GM03348 (cell line): Measurements from ENCODE around the gene ZNF214.

ENCODE experiments used
- DNase-seq: peaks from one replicate; pipeline ENCODE4 v3.0.0; 2012; ENCODE audit warnings: low spot score

ZNF214 gene

GRCh38 chr11:7020183-7020917 is at the start of gene ZNF214, which contains the start of gene NLRP14:
Gene ZNF214, minus strand, starts transcription at chr11:7020346. Its CDS starts 17,511 bp downstream, at chr11:7002835.
Gene NLRP14, plus strand, starts transcription at chr11:7020479. Its CDS starts 18,108 bp downstream, at chr11:7038587.
- DNase-seq: peak; percentile 97

DNA sequence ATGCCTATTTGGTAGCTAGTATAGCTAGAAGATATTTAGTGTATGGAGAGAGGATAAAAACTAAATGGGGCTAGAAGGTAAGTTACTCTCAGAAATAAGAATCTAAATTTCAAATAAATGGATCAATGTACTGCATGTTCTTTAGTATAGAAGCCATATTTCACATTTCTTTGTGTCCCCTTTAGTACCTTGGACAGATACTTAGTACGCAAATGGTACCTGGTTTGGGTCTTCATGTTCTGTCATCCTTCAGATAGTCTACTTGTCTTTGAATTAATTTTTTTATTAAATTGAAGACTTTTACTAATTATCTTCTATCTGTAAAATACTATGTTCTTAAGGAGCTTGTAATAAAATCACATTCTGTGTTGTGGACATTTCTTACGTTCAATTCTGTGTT is 42.4 kb upstream of the ZNF214 start:
- DNase-seq: no peak

DNA sequence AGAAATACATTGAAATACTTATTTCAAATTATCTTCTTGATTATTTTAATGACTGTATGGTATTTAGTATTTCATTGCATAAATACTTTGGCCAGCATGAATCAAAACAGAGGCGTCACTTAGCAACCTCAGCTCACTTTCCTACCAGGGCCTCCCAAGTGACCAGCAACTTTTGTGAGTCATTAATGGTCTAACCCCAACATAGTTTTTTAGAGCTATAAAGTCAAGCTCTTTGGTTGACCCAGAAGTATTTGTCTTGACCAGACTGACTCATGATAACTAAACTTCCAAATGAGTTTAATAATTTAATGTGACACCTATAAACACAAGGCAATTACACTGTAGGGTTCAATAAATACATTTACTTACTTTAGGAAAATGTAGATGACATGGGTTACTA is 40.7 kb upstream of the ZNF214 start:
- peak; percentile 5 for DNase-seq

DNA sequence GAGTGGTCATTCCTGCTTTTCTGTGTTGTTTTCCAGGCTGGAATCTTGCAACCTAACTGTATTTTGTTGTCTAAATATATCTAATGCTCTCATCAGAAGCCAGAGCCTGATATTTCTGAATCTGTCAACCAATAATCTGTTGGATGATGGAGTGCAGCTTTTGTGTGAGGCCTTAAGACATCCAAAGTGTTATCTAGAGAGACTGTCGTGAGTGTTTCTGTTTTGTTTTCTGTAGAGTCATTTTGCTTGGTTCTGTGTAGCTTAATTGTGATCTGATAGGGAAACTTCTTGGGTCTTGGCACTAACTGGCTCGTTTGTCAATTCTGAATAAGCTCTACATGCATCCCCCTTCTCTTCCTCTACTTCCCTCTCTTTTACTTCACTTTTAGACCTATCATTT is 37.5 kb upstream of the ZNF214 start:
- no peak for DNase-seq

- no peak for DNase-seq
Measured at GRCh38 chr11:7056828-7057513, 36.8 kb upstream of the ZNF214 start.

GRCh38 chr11:7050191-7050590 is 30.0 kb upstream of the ZNF214 start:
- DNase-seq: no peak

DNA sequence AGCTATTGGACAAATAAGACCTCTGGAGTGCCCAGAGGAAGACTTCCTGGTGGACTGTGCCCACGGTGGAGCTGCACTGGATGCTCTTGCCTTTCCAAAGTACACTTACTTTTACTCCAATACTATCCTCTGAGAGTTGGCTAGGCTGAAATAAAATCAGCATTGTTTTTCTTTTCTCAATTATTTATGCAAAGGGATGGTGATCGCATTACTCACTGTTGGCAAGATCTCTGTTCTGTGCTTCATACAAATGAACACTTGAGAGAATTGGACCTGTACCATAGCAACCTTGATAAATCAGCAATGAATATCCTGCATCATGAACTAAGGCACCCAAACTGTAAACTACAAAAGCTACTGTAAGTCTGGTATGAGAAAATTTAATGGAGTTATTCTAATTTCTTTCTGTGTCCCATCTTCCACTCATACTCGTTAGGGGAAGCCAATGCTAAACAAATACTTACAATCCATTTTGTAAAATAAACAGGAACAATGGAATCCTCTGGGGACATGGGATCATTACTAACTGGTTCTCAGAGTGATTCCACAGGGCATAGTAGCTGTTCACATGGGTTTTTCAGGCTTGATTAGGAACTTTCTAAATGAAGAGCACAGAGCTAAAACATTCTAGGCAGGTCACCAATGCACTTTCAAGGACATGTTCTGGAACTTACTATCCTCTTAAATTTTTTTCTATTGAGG is 26.5 kb upstream of the ZNF214 start:
- peak; percentile 8 for DNase-seq

DNA sequence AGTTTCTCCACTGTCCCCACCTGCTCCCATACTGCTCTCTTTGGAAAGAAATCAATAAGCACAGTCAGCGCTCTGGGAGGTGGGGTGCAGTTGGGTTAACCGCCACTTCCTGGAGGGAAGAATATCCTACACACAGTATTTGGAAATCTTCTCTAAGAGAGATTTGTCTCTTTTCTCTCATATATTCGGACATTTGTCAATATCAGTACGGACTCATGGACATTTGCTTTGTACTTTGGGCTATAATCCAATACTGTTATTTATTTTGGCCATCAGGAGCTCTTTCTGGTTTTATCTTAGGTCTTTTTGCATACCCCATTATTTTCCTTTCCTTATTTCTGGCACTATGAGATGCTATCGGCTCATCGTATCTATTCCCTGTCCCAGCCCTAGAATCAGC is 13.9 kb upstream of the ZNF214 start:
- no peak for DNase-seq

- no peak for DNase-seq
Measured at GRCh38 chr11:7032692-7033091, 12.5 kb upstream of the ZNF214 start.

DNA sequence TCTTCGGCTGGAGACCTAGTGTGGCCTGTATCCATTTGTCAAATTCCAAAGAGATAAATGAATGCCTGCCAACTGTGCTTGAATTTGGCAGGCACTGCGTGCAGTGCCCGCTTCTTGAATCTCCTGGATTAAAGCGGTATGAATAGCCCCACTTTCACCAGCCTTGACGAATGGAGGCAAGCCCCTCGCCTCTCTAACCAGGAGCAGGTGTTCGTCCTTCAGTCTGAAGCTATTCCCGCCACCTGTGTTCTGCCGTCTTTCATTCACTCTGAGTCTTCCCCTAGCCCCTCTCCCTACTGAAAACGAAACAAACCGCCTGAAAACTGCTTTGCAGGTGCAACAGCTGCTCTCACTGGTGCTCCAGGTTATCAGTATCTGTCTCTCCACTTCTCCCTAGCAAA is 11.3 kb upstream of the ZNF214 start:
- no peak for DNase-seq

GRCh38 chr11:7030836-7031235 is 10.7 kb upstream of the ZNF214 start:
- DNase-seq: no peak

- no peak for DNase-seq
Measured at GRCh38 chr11:7028141-7028540, 8.0 kb upstream of the ZNF214 start.

GRCh38 chr11:7021318-7021717 is 1.2 kb upstream of the ZNF214 start:
- DNase-seq: no peak

- peak; percentile 40 for DNase-seq
Measured at GRCh38 chr11:7019500-7020182, 505 bp downstream of the ZNF214 start.

DNA sequence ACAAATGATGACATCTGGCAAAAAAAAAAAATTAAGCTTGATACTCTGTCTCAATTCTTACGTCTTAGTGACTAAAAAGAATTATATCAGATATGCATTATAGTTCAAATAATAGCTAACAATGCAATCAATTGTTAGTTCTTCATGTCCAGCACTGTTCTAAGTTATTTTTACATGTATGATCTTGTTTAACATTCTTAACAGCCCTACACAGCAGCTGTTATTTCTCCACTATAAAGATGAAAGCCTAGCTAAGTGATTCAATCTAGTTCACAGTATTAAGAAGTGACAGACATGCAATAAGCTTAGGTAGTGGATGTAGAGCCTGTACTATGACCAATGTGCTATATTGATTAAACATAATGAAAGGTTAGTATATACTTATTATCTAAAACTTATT is 4.1 kb downstream of the ZNF214 start:
- no peak for DNase-seq

- DNase-seq: no peak
Measured at GRCh38 chr11:7014118-7014517, 6.0 kb downstream of the ZNF214 start.

DNA sequence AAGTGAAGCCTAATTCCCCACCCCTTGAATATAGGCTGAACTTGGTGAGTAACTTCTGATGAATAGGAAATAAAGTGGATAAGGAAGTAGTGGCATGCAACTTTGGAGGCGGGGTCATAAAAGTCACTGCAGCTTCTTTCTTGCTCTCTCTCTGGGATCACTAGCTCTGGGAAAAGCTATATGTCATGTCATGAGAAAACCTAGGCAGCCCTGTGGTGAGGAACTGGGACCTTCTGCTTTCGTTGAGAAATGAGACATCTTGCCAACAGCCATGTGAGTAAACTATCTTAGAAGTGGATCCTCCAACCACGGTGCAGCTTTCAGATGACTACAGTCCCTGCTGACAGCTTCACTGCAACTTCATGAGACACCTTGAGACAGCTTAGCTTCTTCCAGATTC is 15.7 kb downstream of the ZNF214 start:
- DNase-seq: peak; percentile 16

DNA sequence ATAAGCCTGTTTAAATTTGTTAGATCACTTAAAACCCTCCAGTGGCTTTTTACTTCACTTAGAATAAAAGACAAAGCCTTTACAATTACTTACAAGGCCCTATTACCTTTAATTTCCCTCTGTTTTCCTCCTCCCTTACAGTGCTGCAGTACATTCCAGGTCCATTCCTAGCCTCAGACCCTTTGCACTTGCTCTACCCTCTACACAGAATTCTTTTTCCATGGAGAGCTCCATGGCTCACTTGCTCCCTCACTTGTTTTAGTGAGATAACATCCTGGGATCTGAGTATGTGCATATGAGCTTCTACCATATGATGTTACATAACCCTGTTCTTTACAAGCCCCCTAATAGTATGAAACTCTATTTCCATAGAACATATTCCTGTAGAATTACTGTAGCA is 24.4 kb downstream of the ZNF214 start:
- no peak for DNase-seq

GRCh38 chr11:6992457-6993417 is 27.4 kb downstream of the ZNF214 start:
- peak; percentile 27 for DNase-seq

- peak; percentile 38 for DNase-seq
Measured at GRCh38 chr11:6992026-6992425, 28.1 kb downstream of the ZNF214 start.

GRCh38 chr11:6991227-6991626 is 28.9 kb downstream of the ZNF214 start:
- DNase-seq: no peak
